ELR (cell line): ENCODE measurements around the gene EPHA1.

Experiments used
- DNase-seq: peaks from one replicate; pipeline ENCODE4 v3.0.0-alpha.2; 2015; ENCODE audit warnings: low read depth

Gene EPHA1

GRCh38 chr7:143388491-143389101 lies 20.1 kb downstream of the EPHA1 start:
- no peak for DNase-seq

GRCh38 chr7:143388051-143388450 lies 20.6 kb downstream of the EPHA1 start:
- no peak for DNase-seq

GRCh38 chr7:143387156-143387975 lies 21.3 kb downstream of the EPHA1 start:
- no peak for DNase-seq

- no peak for DNase-seq
Measured at GRCh38 chr7:143385891-143386781, 22.5 kb downstream of the EPHA1 start.

- no peak for DNase-seq
Measured at GRCh38 chr7:143384661-143385631, 23.7 kb downstream of the EPHA1 start.

GRCh38 chr7:143384148-143384547 lies 24.5 kb downstream of the EPHA1 start:
- DNase-seq = peak; percentile 75

- no peak for DNase-seq
Measured at GRCh38 chr7:143383642-143383957, 25.1 kb downstream of the EPHA1 start.

- DNase-seq = no peak
Measured at GRCh38 chr7:143382791-143383641, 25.6 kb downstream of the EPHA1 start.

GRCh38 chr7:143382126-143382790 lies 26.4 kb downstream of the EPHA1 start:
- DNase-seq = no peak

GRCh38 chr7:143381427-143382125 lies 27.1 kb downstream of the EPHA1 start:
- DNase-seq = peak; percentile 53

GRCh38 chr7:143380646-143381426 lies 27.8 kb downstream of the EPHA1 start, which contains the start of gene ZYX:
ZYX (plus strand) TSS chr7:143381345; CDS start chr7:143381572, 227 bp downstream.
- peak; percentile 93 for DNase-seq

- DNase-seq = peak; percentile 78
Measured at GRCh38 chr7:143380260-143380645, 28.4 kb downstream of the EPHA1 start.

GRCh38 chr7:143379611-143380259 lies 28.9 kb downstream of the EPHA1 start:
- DNase-seq = no peak

GRCh38 chr7:143376396-143376795 lies 32.3 kb downstream of the EPHA1 start:
- DNase-seq = no peak

GRCh38 chr7:143375298-143376034 lies 33.2 kb downstream of the EPHA1 start:
- DNase-seq = peak; percentile 50

GRCh38 chr7:143374561-143374960 lies 34.1 kb downstream of the EPHA1 start:
- DNase-seq = no peak

GRCh38 chr7:143373255-143373794 lies 35.3 kb downstream of the EPHA1 start:
- DNase-seq = no peak
